SH-SY5Y (cell line): ENCODE results near the gene SGMS1.

Source experiments
- GATA2 ChIP-seq: IDR thresholded peaks from 2 replicates; pipeline ENCODE4 v1.6.1; 2011; ENCODE audit warnings: mild to moderate bottlenecking, low read depth, low read length
- GATA3 ChIP-seq: IDR thresholded peaks from 2 replicates; pipeline ENCODE4 v1.6.1; 2011; ENCODE audit warnings: low read depth, mild to moderate bottlenecking, low read length, moderate library complexity

Gene SGMS1

DNA sequence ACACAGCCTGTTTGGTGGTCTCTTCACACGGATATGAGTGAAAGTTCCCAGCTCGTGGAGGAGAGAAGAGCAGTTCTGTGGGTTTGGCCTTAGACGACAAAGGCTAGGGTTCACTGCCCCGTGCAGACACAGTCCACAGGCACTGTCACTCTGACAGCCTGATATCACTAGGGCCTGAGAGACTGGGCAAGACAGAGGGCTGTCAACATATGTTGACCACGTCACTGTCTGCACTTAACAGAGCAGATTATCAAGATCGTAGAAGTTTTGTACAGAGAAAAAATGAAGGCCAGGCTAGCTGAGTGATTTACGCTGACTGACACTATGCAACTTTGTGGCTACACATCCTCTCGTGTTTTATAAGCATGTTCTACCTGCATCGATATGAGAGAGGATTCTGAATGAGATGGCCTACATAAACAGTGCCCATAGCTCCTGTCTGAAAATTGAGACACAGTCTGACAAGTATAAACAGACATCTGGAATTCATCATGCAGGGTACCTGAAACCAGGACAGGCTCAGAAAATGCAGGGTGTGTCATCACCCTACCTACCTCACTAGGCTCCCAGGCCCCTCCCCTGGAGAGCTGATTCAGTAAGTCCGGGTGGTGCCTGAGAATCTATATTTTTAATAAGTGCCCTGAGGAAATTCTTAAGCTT lies 120.0 kb downstream of the SGMS1 start:
- TF ChIP-seq GATA2 = no peak
- TF ChIP-seq GATA3 = no peak

DNA sequence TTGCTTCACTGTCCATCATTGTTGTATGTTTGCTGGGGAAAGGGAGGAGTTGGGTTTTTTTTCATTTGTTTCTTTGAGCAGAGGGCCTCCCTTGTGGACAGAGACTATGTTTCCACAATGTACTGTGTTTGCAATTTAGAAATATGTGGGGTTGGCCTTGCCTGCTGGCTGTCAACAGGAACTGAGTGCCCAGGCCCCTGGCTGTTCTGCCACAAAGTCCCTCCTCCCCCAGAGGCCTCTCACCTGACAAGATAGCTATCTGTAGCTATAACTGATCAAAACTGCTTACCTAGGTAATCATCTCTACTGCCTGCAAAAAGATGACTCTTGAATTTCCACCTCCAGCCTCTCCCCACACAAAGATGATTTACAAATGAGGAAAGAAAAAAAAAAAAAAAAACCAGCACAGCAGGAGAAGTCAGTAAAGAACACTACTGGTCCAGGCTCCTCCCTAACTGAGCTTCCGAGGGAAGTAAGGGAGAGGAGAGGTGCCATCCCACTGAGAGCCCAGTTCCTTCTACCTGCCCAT lies 121.8 kb downstream of the SGMS1 start:
- TF ChIP-seq GATA3 (no peak), GATA2 (no peak)

DNA sequence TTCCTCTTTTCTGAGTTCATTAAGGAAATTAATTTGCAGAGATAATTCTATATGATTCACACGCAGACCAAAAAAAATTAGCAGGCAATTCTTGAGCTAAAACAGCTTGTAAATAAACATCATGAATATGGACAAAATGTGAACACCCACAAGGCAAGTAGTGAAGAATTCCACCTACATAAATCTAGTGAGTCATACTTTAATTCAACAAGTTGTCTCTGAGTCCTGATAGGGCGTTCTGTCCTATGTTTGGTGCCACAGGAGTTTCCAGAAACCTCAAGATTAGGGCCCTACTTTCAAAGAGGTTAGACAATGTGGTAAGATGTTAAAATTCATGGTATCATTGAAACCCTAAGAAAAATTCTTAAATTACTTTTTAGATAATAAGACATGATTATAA lies 122.3 kb downstream of the SGMS1 start:
- no peak for TF ChIP-seq GATA3
- TF ChIP-seq GATA2 = no peak

DNA sequence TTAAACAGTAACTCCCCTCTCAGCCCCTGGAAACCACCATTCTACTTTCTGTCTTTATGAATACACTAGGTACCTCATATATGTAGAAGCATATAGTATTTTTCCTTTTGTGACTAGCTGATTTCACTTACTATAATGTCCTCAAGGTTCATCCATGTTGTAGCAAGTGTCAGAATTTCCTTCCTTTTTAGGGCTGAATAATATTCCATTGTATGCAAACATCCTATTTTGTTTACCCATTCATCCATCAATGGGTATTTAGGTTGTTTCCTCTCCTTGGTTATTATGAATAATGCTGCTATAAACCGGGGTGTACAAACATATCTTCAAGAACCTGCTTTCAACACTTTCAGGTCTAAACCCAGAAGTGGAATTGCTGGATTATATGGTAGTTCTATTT lies 125.3 kb downstream of the SGMS1 start:
- TF ChIP-seq GATA3 = no peak
- TF ChIP-seq GATA2 = no peak

DNA sequence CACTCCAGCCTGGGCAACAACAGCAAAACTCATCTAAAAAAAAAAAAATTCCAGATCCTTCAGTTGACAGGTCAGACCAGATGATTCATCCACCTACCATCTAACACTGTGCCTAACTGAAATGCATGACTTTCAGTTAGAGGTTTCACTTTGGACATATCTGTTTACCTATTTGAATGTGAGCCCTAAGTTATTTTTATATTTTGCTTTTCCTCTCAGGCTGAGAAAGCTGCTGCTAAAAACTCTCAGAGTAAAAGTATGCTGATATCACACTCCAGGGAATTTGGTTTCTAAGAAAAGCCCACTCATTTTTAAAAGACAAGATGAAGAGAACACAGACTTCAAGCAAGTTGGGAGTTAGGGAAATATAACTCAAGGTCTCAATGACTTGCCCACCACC lies 126.0 kb downstream of the SGMS1 start:
- TF ChIP-seq GATA2 (no peak), GATA3 (no peak)

DNA sequence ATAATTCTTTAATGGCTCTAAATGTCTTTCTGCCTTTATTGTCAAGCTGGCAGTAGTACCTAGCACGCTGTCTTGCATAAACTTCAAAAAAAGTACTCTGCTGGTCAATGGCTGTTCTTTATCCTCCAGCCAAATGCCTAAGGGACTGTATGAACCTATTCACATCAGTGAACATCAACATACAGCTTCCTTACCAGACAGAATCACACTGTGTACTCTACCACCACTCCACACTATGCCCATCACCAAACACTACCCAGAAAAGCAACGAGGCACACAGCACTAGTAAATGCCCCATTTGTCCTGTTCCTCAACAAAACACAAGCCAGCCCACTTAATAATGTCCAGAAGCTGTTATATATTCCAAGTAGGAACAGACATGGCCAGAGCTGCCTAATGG lies 127.5 kb downstream of the SGMS1 start:
- TF ChIP-seq GATA2 (no peak), GATA3 (no peak)

DNA sequence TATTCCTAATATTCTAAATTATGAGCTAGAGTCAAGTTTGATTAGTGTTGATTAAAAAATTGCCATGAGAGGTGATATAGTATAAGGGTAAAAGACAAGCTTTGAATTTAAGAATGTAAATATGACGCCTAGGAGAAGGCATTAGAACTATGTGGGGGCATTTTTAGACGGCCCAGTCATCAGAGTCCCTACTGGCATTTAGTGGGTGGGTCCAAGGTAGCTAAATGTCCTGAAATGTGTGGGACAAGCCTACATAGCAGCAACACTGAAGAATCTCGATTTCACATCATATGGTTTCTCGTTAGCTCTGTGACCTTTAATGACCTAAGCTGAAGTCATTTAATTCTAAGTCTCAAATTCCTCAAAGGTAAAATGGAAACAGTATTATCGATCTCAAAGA lies 133.5 kb downstream of the SGMS1 start:
- TF ChIP-seq GATA3 = no peak
- TF ChIP-seq GATA2 = no peak

DNA sequence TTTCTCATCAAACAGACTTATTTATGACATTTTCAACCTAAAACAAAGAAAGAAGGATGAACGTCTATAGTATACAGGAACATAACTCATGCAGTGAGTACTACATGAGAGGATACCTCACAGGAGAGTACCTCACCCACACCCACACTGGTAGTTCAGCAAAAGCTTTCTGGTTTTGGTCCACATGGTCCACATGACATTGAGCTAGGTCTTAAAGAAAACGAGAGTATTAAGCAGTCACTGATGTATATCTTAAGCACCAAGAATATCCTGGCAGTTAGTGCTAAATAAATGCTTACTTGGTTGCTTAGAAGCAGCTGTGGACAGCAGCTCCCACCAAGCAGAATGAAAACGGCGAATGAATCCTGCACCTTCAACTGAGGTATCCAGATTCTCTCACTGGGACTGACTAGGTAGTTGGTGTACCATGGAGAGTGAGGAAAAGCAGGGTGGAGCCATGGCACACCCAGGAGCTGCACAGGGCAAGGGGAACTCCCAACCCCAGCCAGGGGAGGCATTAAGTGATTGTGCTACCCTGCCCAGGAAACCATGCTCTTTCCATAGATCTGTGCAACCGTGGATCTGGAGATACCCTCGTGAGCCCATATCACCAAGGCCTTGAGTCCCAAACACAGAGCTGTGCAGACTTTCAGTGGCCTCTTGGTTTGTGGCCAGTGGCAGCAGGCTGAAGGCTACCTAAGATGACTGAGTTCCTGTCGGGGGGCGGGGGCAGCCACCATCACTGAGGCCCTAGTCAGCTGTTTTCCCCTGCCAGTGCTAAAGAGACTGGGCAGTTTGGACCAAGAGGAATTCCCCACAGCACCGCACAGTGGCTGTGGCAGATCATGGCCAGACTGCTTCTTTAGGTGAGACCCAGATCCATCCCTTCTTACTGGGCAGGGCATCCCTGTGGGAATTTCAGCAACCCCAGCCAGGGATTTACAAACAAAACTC lies 143.4 kb downstream of the SGMS1 start:
- TF ChIP-seq GATA2 (no peak), GATA3 (no peak)

DNA sequence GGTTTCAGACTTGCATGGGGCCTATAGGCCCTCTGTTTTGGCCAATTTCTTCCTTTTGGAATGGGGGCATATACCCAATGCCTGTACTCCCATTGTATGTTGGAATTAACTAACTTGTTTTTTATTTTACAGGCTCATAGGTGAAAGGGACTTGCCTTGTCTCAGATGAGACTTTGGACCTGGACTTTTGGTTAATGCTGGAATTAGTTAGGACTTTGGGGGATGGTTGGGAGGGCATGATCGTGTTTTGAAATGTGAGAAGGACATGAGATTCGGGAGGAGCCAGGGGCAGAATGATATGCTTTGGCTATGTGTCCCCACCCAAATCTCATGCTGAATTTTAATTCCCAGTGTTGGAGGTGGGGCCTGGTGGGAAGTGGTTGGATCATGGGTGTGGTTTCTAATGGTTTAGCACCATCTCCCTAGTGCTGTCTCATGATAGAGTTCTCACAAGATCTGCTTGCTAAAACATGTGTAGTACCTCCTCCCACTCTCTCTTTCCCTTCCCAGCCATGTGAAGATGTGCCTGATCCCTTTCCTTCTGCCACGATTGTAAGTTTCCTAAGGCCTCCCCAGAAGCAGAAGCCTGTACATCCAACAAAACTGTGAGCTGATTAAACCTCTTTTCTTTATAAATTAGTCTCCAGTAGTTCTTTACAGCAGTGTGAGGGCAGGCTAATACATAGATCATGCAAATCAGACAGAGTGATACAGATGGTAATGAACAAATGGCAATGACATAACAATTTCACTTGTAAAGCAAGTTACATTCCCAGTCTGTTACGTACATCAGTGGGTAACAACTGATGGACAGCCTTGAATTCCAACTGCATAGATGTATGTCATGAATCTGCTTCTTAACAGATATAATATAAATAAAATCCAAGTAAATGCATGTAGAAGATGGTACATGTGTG lies 146.2 kb downstream of the SGMS1 start:
- TF ChIP-seq GATA3 (no peak), GATA2 (no peak)

DNA sequence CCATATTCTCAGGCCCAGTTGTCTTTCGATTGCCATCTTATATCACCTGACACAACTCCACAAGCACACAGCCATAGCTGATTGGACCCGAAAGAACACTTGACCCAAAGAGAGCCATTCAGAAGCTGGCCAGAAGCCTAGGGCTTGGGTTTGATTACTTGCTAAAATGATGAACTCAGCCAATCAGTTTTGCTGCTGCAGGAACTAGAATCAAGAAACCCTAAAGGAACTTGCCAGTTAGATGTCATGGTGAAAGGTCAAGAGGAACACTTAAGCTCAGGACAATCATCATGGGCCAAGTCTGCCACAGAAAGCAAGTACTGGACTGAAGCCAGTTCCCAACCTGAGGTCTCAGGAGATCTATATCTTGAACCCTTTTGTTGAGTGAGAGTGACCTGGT lies 150.0 kb downstream of the SGMS1 start:
- TF ChIP-seq GATA2 (no peak), GATA3 (no peak)

DNA sequence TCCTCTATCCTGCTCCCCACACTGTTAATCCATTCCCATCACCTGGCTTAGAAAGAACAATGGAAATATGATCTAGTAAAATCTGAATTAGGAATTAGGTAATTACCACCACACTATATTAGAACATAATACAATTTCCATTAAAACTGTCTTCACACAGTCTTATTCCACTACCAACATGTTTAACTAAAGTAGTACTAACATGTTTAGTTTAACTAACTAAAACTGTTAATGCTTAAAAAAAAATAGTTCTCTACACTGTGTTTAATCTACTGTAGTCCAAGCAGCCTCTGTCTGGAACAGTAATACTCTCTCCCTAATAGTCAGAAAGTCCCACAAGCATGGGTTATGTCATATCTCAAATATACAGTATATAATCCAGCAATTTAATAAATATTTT lies 150.8 kb downstream of the SGMS1 start:
- TF ChIP-seq GATA2 = no peak
- no peak for TF ChIP-seq GATA3

DNA sequence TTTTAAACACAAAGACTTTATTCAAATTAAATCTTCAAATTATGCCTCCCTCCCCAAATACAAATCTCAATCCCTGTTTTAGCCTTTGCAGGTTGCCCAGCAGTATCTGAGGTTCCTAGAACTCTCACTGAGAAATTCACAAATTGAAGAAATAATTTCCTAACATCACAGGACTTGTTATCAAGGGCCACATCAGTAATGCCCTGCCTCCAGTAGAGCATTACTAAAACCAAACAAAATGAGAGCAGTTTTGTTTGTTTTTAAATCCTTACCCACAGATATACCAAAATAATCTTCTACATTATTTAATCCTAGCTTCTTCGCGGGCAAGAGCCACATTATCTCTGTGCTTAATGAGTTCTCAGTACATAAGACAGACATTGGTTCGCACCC lies 152.2 kb downstream of the SGMS1 start:
- TF ChIP-seq GATA3 (no peak), GATA2 (no peak)

DNA sequence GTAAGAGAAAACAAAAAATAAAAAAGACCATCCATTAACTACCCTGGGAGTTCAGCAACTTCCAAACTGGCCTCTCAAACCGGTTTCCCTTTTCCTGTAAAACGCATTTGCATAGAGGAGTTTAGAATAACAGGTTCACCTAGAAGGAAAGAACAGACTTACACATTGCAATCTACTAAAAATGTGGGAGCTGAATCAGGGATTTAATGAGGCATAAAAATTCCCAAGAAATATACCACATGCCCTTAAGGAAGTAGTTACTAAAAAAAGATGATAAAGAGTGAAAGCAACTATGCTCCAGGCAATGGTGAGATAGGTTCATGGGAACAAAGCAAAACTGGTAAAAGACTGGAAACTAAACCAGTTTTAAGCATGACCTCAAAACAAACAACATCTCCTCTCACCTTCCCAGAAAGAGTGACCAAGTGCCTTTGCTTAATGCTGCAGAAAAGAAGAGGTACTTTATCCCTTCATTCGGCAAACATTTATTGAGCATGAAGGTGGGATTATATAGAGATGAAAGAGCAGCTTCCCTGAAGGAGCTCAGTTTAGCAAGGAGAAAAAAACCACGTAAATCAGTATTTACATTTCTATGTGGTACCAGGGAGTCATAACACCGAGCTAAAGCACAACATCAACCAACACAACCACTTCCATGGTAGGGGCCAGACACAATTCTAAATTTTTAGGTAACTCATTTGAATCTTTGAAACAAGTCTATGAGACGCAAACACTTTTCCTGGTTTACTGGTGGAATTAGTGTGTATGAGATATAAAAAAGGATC lies 152.8 kb downstream of the SGMS1 start:
- TF ChIP-seq GATA2 (no peak), GATA3 (no peak)
